CD4-positive, alpha-beta T cell treated with Interleukin-4 for 4 hours (primary cell): ENCODE results near the gene NANP.
"Not testable (repeated sequence)": the region's sequence is repeated elsewhere in the genome, so short reads cannot be mapped to it uniquely, and the experiment has no call there.

ENCODE experiments used
- DNase-seq: peaks from one replicate; pipeline ENCODE4 v3.0.0-alpha.2; 2020

Gene NANP

GRCh38 chr20:25623736-25624499 lies at the start of gene NANP:
TSS of gene NANP (minus strand) at chr20:25624014. CDS start at chr20:25623948, 66 bp downstream.
- peak; percentile 88 for DNase-seq

- DNase-seq: no peak
Measured at GRCh38 chr20:25672659-25673235, 48.9 kb upstream of the NANP start.

GRCh38 chr20:25669826-25670422 lies 46.1 kb upstream of the NANP start:
- no peak for DNase-seq

- no peak for DNase-seq
Measured at GRCh38 chr20:25668446-25668845, 44.6 kb upstream of the NANP start.

- no peak for DNase-seq
Measured at GRCh38 chr20:25659999-25660398, 36.2 kb upstream of the NANP start.

GRCh38 chr20:25654487-25654886 lies 30.7 kb upstream of the NANP start:
- DNase-seq: no peak

GRCh38 chr20:25652866-25653265 lies 29.1 kb upstream of the NANP start:
- DNase-seq: not testable (repeated sequence)

GRCh38 chr20:25644814-25645213 lies 21.0 kb upstream of the NANP start:
- DNase-seq: no peak

GRCh38 chr20:25643716-25644115 lies 19.9 kb upstream of the NANP start:
- DNase-seq: peak; percentile 4

GRCh38 chr20:25637247-25637646 lies 13.4 kb upstream of the NANP start:
- no peak for DNase-seq

- no peak for DNase-seq
Measured at GRCh38 chr20:25632940-25633790, 9.4 kb upstream of the NANP start.

- DNase-seq: not testable (repeated sequence)
Measured at GRCh38 chr20:25630615-25631014, 6.8 kb upstream of the NANP start.

- DNase-seq: no peak
Measured at GRCh38 chr20:25629816-25630499, 6.1 kb upstream of the NANP start.

GRCh38 chr20:25626779-25627178 lies 3.0 kb upstream of the NANP start:
- no peak for DNase-seq

- no peak for DNase-seq
Measured at GRCh38 chr20:25624500-25624939, 706 bp upstream of the NANP start.

- peak; percentile 9 for DNase-seq
Measured at GRCh38 chr20:25623225-25623735, 534 bp downstream of the NANP start.

- no peak for DNase-seq
Measured at GRCh38 chr20:25622450-25623224, 1.2 kb downstream of the NANP start.

- DNase-seq: no peak
Measured at GRCh38 chr20:25622049-25622448, 1.8 kb downstream of the NANP start.

GRCh38 chr20:25619514-25619913 lies 4.3 kb downstream of the NANP start:
- no peak for DNase-seq

- no peak for DNase-seq
Measured at GRCh38 chr20:25608774-25609173, 15.0 kb downstream of the NANP start.

GRCh38 chr20:25606094-25606695 lies 17.6 kb downstream of the NANP start:
- no peak for DNase-seq
